ENCODE results near the gene CNN2. TPM values are rescaled to one million over a fixed set of nuclear protein-coding genes. Genes with fewer than 3 reads are reported as not detected.

CNN2 gene
- total RNA-seq, 1 experiment from 2014 or later: 11.7 TPM

GRCh38 chr19:1007399-1008251, 18.8 kb upstream of the CNN2 start:
- DNase-seq (ENCODE audit: low read depth, low spot score): no peak
- in situ Hi-C loops (cut with HindIII; ENCODE audit: low pct_unique_long_range_greater_than_20kb, low sequenced_read_pairs): no loop called here

- no peak for DNase-seq (ENCODE audit: low read depth, low spot score)
- in situ Hi-C loops (cut with HindIII; ENCODE audit: low pct_unique_long_range_greater_than_20kb, low sequenced_read_pairs): no loop called here
Observed at GRCh38 chr19:1008268-1009040, 18.0 kb upstream of the CNN2 start.

GRCh38 chr19:1009041-1009980, 17.1 kb upstream of the CNN2 start:
- in situ Hi-C loops (cut with HindIII; ENCODE audit: low pct_unique_long_range_greater_than_20kb, low sequenced_read_pairs): no loop called here
- DNase-seq (ENCODE audit: low read depth, low spot score): no peak

GRCh38 chr19:1009981-1010538, 16.3 kb upstream of the CNN2 start:
- no peak for DNase-seq (ENCODE audit: low read depth, low spot score)
- in situ Hi-C loops (cut with HindIII; ENCODE audit: low pct_unique_long_range_greater_than_20kb, low sequenced_read_pairs): no loop called here

GRCh38 chr19:1010586-1011510, 15.6 kb upstream of the CNN2 start:
- in situ Hi-C loops (cut with HindIII; ENCODE audit: low pct_unique_long_range_greater_than_20kb, low sequenced_read_pairs): no loop called here
- DNase-seq (ENCODE audit: low read depth, low spot score): no peak

- in situ Hi-C loops (cut with HindIII; ENCODE audit: low pct_unique_long_range_greater_than_20kb, low sequenced_read_pairs): no loop called here
- no peak for DNase-seq (ENCODE audit: low read depth, low spot score)
Observed at GRCh38 chr19:1011831-1012333, 14.5 kb upstream of the CNN2 start.

- no peak for DNase-seq (ENCODE audit: low read depth, low spot score)
- in situ Hi-C loops (cut with HindIII; ENCODE audit: low pct_unique_long_range_greater_than_20kb, low sequenced_read_pairs): no loop called here
Observed at GRCh38 chr19:1012334-1012733, 14.1 kb upstream of the CNN2 start.

GRCh38 chr19:1013218-1013617, 13.2 kb upstream of the CNN2 start:
- no peak for DNase-seq (ENCODE audit: low read depth, low spot score)
- in situ Hi-C loops (cut with HindIII; ENCODE audit: low pct_unique_long_range_greater_than_20kb, low sequenced_read_pairs): no loop called here

GRCh38 chr19:1014161-1015060, 12.0 kb upstream of the CNN2 start:
- in situ Hi-C loops (cut with HindIII; ENCODE audit: low pct_unique_long_range_greater_than_20kb, low sequenced_read_pairs): no loop called here
- no peak for DNase-seq (ENCODE audit: low read depth, low spot score)

- in situ Hi-C loops (cut with HindIII; ENCODE audit: low pct_unique_long_range_greater_than_20kb, low sequenced_read_pairs): no loop called here
- DNase-seq (ENCODE audit: low read depth, low spot score): no peak
Observed at GRCh38 chr19:1015061-1015781, 11.2 kb upstream of the CNN2 start.

- DNase-seq (ENCODE audit: low read depth, low spot score): no peak
- in situ Hi-C loops (cut with HindIII; ENCODE audit: low pct_unique_long_range_greater_than_20kb, low sequenced_read_pairs): no loop called here
Observed at GRCh38 chr19:1015782-1016646, 10.4 kb upstream of the CNN2 start.

- no peak for DNase-seq (ENCODE audit: low read depth, low spot score)
Observed at GRCh38 chr19:1016647-1017114, 9.7 kb upstream of the CNN2 start.

GRCh38 chr19:1017115-1017905, 9.1 kb upstream of the CNN2 start:
- in situ Hi-C loops (cut with HindIII; ENCODE audit: low pct_unique_long_range_greater_than_20kb, low sequenced_read_pairs): no loop called here
- DNase-seq (ENCODE audit: low read depth, low spot score): no peak

More at GRCh38 chr19:1016647-1017114, 9.7 kb upstream of the CNN2 start:
- in situ Hi-C loops (cut with HindIII; ENCODE audit: low pct_unique_long_range_greater_than_20kb, low sequenced_read_pairs): no loop called here

Measured in SK-MEL-5 (cell line).